GM12878 (cell line): ENCODE results near the gene CDK15. TPM values are rescaled to one million over a fixed set of nuclear protein-coding genes. Genes with fewer than 3 reads are reported as not detected.

Experiments used
- BHLHE40 ChIP-seq, 2 experiments: fragments of 450-650 bp in 1 of 2; IDR thresholded peaks; 2 replicates each; pipeline ENCODE4 v1.6.1; 2011 to 2017; ENCODE audit warnings: low read depth in 2 of 2, borderline replicate concordance in 1 of 2, improper control_type of control experiment in 1 of 2, low read length in 1 of 2, mild to moderate bottlenecking in 1 of 2
- E4F1 ChIP-seq: fragments of 450-650 bp; IDR thresholded peaks from 2 replicates; pipeline ENCODE4 v1.6.1; 2018; ENCODE audit warnings: borderline replicate concordance, mild to moderate bottlenecking; ENCODE audit not compliant: partially characterized antibody
- FOXK2 ChIP-seq: fragments of 450-650 bp; IDR thresholded peaks from 2 replicates; pipeline ENCODE4 v1.6.1; 2017; ENCODE audit warnings: mild to moderate bottlenecking, moderate library complexity
- PBX3 ChIP-seq: IDR thresholded peaks from 2 replicates; pipeline ENCODE4 v1.6.1; 2011; ENCODE audit warnings: mild to moderate bottlenecking, low read depth, low read length, moderate library complexity; ENCODE audit not compliant: insufficient replicate concordance
- RCOR1 ChIP-seq: conservative IDR thresholded peaks from 2 replicates; pipeline ENCODE4 v1.6.1; 2012; ENCODE audit warnings: low read depth, low read length, improper control_type of control experiment
- TCF3 ChIP-seq: IDR thresholded peaks from 2 replicates; pipeline ENCODE4 v1.6.1; 2012; ENCODE audit warnings: low read depth, mild to moderate bottlenecking, low read length, borderline replicate concordance; ENCODE audit not compliant: insufficient read depth
- ZBED1 ChIP-seq: IDR thresholded peaks from 2 replicates; pipeline ENCODE4 v1.6.1; 2016; ENCODE audit warnings: borderline replicate concordance
- ZBTB11 ChIP-seq: fragments of 450-650 bp; formaldehyde crosslinking; IDR thresholded peaks from 2 replicates; pipeline ENCODE4 v1.5.0; 2022; ENCODE audit warnings: mild to moderate bottlenecking, missing genetic modification characterization
- ZNF592 ChIP-seq: fragments of 450-650 bp; IDR thresholded peaks from 2 replicates; pipeline ENCODE4 v1.6.1; 2017; ENCODE audit warnings: mild to moderate bottlenecking, moderate library complexity
- polyA plus RNA-seq, 11 experiments: library from polyadenylated mRNA; depleted of rRNA in 4 of 11; unstranded in 6 of 11; stranded (reverse) in 5 of 11; fragments of >200 nt; fragmentation: Nextera tagmentation in 4 of 11; fragmentation: Illumina TruSeq in 1 of 11; extraction: Ambion mirVana in 4 of 11; extraction: Trizol in 1 of 11; gene quantifications; 1 replicate in 1 of 11; 2 replicates in 10 of 11; pipeline versions ENCODE4 v1.2.1 to v1.2.3, GENCODE V29; 2011 to 2016; ENCODE audit warnings: inconsistent platforms in 2 of 11, missing spikeins in 2 of 11, low read depth in 1 of 11
- total RNA-seq, 4 experiments: library from RNA; depleted of rRNA in 3 of 4; stranded (reverse); fragments of >200 nt in 3 of 4; fragmentation: Illumina TruSeq in 1 of 4; extraction: Trizol in 1 of 4; gene quantifications; 2 replicates each; pipeline versions ENCODE4 v1.2.1 to v1.2.3, GENCODE V29; 2013 to 2021

CDK15 gene
- total and polyA plus RNA-seq, 10 of the 15 experiments (the other 5 are each of a cell fraction or from before 2014, with no cell fraction given) = 0.01 to 0.04 TPM; not detected in 8

GRCh38 chr2:201820383-201821007 lies 14.2 kb downstream of the CDK15 start (continued):
- TF ChIP-seq ZNF592 (no peak), RCOR1 (no peak), ZBTB11 (CRISPR knock-in tag) (no peak), PBX3 (no peak), ZBED1 (no peak), FOXK2 (no peak), TCF3 (no peak), BHLHE40 (IDR thresholded peaks at IDR 0.05; ENCODE audit: borderline replicate concordance in 1 of 2, low read depth in 2 of 2, low read length in 1 of 2) (no peak), E4F1 (no peak)
